GM21381 (cell line): Measurements from ENCODE around the gene PLEKHB2.
"Not testable (repeated sequence)": the region's sequence is repeated elsewhere in the genome, so short reads cannot be mapped to it uniquely, and the experiment has no call there.

Experiments used
- ATAC-seq: cut with Tn5 transposase; IDR thresholded peaks from one replicate; pipeline ENCODE4 v1.9.1; 2021; ENCODE audit warnings: mild to moderate bottlenecking, moderate library complexity; ENCODE audit not compliant: unreplicated experiment

The PLEKHB2 gene

DNA sequence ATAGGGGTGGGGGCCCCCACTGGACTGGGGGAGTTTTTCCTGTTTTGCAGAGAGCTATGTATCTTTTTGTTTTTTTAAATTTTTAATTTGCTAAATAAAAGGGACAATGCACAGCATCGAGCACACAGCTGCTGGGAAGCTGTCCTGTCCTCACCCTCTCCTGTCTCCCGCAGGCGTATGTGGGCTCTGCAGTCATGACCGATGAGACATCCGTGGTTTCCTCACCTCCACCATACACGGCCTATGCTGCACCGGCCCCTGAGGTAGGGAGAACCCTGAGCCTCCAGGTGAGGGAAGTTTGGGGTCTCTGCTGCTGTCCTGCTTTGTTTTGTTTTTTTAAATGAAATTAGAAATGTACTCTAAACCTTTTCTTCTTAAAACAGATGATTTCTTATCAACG is 27.6 kb downstream of the PLEKHB2 start:
- ATAC-seq, result no peak

DNA sequence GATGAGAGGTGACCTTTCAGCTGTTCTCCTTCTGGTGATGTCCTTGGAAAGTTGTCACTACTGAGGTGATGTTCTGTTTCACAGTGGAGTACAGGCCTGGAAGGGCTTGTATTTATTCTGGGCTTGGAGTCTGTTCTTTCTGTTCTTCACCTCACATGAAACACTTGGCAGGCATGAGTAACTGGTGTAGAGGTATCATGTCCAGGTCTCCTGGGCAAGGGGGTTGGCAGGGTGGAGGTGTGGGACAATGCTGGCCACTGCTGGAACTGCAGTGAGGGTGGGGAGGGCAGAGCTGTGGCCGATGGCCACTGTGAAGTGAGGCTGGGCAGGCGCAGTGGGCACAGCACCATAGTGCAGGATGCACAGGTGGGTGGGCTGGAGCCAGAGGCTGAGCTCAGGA is 35.4 kb downstream of the PLEKHB2 start:
- ATAC-seq, result no peak

DNA sequence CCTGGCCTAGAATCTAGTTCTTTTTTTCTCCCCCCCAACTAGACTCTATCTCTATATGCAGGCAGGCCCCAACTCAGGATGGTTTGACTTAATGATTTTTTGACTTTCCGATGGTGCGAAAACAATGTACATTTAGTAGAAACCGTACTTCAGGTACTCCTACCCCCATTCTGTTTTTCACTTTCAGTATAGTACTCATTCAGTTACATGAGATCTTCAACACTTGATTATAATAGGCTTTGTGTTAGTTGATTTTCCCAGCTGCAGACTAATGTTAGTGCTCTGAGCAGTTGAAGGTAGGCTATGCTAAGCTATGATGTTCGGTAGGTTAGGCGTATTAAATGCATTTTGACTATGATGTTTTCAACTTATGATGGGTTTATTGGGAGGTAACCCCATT is 37.7 kb downstream of the PLEKHB2 start:
- no peak for ATAC-seq

DNA sequence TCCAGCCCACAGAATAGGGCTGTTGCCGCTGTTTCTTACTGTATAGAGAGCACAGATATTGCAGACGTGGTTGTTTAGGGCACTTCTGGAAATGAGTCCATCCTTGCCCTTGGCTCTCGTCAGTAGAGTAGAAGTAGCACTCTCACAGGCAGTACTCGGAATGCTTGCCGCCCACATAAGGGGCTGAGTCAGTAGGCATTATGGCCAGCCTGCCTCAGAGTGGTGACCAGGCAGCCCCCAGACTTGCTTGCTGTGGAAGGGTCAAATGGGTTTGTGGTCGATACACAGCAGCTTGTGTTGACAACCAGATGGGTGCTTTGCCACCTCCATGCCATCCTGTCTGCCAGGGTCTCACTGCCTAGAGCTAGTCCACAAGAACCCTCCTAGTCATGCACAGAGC is 38.7 kb downstream of the PLEKHB2 start:
- ATAC-seq, result no peak

DNA sequence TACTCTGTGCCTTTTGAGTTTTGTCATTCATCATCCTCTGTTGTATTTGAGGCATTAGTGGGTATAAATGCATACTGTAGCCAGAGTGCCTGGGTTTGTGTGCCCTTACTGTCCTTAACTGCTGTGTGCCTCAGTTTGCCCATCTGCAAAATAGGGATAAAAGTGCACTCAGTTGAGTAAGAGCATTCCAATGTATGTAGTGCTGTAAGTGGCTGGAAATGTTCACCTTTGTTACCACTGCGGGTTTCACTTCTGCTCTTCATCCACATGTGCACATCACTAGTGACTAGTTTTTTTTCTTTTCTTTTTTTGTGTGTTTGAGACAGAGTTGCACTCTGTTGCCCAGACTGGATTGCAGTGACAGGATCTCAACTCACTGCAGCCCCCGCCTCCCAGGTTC is 39.9 kb downstream of the PLEKHB2 start:
- no peak for ATAC-seq

DNA sequence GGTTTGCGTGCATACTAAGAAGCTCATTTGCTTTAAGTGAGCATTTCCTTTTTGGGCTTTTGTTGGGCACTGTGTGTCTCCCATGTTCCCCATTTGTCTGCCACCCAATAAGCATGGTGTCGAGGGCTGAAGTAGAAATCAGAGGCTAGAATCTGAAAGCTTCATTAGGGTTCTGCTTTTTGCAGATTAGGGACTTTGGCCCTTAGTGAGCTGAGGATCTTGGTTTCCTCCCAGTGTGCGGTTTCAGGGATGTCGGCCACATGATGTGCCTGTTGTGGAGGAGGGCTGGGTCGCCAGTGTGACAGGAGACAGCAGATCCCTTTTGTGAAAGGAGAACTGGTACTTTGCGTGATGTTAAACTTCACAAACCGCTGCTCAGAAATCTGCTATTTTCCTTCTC is 41.1 kb downstream of the PLEKHB2 start:
- ATAC-seq, result no peak

DNA sequence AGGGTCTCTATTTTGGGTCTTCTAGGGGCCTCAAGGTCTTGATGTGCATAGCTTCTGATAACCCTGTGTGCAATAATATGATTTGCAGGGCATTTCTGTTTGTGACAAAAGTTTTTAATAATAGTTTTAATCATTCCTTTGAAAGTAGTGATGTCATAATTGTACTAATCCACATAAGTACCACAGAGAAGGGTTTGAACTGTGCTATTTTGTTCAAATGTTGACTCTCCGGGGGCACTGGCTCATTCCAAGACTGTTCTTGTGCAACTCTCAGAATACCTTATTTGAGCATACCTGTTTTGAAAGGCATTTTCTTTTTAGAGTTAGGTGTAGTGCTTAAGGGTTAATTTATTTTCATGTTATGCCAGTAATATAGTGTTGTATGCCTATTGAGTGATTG is 41.6 kb downstream of the PLEKHB2 start:
- no peak for ATAC-seq

DNA sequence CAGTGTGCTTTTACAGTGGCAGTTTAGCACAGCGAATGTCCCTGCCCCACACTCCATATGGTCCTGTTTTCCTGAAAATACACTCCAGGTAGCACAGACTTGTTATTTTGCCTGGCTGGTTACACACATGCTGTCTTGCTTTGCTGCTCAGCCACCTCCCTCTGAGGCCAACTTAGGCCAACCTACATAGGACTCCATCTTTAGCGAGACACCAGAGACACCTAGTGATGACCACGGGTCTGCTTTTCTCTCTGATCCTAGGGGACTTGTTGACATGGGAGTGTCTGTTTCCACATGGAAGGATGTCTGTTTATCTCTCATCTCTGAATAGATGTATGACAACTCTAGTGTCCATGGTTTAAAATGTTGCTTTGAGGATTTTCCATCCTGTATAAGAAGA is 43.3 kb downstream of the PLEKHB2 start:
- ATAC-seq, result no peak

DNA sequence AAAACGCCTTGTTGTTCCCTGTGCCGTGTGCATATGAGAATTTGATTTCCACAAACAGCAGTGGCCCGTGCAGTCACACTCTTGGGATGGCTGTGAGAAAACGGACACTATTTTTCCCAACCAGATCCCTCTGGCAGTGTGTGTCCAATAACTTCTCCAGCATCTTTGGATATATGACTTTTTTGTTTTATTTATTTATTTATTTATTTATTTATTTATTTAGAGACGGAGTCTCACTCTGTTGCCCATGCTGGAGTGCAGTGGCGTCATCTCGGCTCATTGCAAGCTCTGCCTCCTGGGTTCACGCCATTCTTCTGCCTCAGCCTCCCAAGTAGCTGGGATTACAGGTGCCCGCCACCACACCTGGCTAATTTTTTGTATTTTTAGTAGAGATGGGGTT is 45.0 kb downstream of the PLEKHB2 start:
- not testable (repeated sequence) for ATAC-seq

DNA sequence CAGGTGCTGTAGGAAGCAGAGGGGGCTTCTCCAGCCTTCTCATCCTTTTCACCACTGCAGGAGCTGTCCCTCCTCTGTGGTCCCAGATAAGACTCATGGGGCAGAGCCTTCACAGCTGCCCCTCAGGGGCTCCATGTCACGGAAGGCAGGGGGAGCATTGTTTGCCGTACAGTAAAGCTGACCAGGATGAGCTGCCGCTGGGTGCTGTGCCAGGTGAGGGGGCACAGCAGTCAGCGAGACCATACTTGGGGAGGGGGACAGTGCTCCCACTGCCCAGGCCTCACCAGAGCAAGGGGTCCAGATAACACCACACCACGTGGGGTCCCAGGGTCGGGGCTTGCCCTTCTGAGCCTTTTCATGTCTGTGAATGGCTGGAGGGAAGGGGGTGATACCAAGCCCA is 46.3 kb downstream of the PLEKHB2 start:
- ATAC-seq, result no peak

DNA sequence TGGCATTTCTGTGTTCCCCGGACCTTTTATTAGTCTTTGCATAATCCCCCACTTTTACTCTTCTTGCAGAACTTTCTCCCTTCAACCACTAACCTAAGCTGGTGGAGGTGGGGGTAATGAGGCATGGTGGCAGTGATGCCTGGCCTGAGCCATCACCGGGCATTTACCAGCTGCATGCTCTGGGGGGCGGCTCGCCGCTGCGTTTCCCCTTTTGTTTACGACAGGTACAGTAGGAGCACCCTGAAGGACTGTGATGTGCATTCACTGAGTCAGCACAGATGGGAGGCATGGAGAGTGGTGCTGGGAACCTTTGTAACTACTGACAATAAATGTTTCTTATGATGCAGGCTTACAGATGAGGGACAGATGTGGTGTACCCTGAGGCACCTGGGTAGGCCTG is 46.9 kb downstream of the PLEKHB2 start:
- no peak for ATAC-seq

DNA sequence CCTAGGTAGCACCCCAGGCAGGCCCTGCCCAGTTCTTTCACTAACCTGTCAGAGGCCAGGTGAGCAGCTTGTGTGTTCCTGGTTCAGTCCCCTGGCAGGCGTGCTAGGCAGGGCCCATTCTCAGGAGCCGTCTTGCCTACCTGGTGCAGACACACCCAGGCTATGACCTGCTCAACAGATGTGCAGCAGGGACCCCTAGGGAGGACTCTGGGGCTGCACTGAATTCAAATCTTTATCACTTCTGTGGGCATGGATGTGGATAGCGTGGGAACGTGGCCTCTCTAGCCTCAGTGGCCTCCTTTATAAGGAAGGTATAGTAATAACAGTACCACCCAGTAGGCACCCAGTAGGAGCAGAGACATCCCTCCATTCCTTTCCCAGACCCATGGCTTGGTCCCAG is 48.4 kb downstream of the PLEKHB2 start:
- ATAC-seq, result peak; percentile 4

DNA sequence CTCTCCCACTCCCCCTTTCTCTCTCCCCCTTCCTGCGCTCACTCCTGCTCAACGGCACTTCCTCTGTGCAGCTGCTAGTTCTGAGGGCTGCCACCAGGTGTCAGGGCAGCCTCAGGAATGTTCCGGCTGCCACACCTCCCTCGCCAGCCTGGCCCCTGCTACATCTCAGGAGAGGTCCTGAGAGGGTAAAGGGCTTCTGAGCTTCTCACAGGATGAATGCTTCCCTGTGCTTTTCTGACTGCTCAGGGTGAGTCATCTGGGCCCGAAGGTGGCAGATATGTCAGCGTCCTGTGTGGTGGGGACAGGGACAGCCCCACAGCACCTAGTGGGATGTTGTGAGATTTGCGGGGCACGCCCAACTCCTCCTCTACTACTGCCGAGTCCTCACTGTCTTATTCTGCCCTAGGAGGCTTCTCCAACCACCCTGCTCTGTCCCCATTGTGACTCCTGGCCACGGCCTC is 49.0 kb downstream of the PLEKHB2 start:
- ATAC-seq, result peak; percentile 92

DNA sequence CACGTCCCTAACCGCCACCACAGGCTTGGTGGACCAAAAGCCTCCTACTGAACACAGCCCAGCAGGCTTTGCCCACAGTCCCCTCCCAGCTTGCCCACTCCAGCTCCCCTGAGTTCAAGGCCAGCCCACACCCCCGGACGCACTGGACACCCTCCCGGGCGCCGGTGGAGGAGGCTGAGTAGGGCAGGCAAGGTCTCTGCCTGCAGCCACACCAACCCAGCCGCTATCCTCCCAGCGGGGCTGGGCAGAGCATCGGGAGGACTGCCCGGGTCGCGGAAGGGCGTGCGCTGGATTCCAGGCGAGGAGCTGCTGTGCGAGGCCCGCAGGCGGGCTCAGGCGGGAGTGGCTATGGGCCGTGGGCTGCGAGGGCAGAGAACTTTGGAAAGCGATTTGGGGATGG is 49.5 kb downstream of the PLEKHB2 start:
- no peak for ATAC-seq

DNA sequence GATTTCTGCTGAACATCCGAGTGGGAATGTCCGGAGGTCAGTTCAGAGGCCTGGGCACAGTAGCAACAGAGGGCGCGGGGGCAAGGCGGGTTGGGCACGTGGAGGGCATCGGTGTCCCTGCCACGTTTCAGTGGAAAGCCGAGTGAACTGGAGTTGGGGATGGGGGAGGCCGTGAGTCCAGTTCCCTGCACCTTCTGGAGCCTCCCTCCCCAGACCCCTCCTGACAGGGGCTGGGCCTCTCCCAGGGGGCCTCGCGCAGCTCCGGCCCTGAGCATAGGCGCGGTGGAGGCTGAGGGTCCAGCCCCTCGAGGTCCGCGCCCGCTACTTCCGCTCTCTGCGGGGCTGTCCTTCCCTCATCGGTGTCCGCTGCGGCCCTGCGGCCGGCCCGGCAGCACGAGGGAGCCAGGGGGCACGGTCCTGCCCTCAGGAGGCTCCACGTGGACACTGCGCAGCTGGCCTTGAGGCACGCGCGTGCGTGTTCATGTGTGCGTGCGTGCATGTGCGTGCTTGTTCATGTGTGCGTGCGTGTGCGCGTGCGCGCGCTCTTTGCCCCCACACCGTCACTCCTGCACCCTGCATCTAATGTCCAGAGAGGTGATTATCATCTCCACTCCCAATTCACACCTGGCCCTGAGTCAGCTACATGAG is 50.2 kb downstream of the PLEKHB2 start:
- no peak for ATAC-seq

DNA sequence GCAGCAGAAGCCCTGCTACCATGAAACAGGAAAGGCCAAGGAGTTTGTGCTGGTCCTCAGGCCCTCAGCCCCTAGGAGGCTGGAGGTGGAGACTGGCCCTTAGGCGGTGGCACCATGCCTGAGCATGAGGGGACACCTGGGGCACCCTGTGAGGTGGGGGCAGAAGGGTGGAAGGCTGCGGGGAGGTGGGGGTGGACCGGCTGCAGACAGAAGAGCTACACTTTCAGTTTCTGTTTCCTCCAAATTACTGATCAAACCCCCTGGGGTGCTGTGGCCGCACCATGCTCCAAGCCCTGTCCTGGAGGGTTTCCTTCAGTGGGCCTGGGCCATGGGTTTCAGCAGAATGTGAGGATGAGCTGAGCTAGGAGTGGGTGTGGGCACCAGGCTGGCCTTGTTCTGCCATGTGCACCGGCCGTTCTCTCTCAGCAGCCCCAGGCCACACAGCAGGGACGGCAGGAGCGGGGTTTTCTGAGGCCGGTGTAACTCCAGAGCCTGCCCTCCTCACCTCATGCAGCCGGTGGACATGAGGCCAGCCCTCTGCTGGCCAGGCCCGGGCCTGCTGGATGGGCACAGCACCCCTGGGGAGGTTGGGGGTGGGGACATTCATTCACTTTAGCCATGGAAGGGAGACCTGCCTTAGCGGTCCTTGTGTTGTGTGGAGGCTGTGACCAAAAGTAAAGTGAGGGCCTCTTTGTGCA is 51.5 kb downstream of the PLEKHB2 start:
- no peak for ATAC-seq

DNA sequence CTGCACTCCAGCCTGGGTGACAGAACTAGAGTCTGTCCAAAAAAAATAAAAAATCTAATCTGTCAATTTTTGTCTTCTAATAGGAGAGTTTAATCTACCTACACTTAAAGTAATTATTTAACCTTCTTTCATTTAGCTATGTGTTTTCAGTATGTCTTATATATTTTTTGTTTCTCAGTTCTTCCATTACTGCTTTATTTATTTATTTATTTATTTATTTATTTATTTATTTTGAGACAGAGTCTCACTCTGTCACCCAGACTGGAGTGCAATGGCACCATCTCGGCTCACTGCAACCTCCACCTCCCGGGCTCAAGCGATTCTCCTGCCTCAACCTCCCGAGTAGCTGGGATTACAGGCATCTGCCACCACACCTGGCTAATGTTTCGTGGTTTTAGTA is 60.4 kb downstream of the PLEKHB2 start:
- ATAC-seq, result not testable (repeated sequence)

DNA sequence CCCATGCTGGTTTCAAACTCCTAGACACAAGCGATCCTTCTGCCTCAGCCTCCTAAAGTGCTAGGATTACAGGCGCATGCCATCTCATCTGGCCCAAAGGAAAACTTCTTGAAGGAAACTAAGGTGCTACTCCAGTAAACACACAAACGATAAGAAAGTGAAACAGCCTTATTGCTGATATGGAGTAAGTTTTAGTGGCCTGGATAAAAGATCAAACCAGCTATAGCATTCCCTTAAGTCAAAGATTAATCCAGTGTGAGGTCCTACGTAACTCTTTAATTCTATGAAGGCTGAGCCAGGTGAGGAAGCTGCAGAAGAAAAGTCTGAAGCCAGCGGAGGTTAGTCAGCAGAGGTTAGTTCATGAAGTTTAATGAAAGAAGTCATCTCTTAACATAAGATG is 63.4 kb downstream of the PLEKHB2 start:
- no peak for ATAC-seq

DNA sequence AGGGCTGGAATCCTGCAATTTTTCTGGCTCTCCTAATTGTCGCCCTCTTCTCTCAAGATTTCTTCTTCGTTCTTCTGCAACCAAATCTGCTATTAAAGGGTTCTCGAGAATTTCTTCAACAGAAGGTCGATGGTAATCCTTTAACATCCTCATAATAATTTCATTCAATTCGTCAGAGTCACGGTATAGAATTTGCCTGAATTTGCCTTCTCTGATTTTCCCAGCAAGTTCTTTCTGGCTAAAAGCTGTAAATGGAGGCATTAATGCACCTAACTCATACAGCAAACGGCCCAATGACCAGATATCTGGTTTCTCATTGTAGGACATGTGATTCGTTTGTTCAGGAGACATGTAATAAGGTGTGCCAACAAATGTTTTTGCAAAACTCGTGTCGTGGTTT is 72.9 kb downstream of the PLEKHB2 start:
- ATAC-seq, result not testable (repeated sequence)

DNA sequence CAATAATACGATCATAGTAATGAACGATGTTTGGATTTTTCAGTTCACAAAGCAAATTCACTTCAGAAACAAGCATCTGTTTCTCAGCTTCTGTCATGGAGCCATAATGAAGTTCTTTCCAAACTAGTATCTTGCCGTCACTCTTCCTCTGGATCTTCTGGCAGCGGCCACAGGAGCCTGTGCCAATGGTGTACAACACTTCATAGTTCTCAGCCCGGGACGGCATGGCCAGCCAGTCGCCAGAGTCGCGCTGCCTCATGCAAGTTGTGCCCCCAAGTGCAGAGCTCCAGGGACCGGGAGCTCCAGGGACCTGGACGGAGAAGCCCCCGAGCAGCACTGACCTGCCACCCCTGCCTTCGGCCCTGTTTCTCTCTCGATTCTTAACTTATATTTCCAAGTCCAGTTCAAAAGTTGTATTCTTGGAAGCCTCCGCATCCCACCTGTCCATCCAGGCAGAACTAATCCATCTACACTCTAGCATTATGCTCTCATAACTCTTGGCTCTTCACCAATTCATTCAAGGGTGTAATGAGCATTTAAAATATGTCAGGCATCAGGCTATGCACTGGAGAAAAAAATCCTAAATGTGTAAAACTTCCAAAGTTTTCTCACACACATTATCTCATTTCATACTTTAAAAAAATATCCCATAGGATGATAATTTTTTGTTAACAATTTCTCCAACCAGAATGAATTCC is 73.7 kb downstream of the PLEKHB2 start:
- ATAC-seq, result not testable (repeated sequence)

DNA sequence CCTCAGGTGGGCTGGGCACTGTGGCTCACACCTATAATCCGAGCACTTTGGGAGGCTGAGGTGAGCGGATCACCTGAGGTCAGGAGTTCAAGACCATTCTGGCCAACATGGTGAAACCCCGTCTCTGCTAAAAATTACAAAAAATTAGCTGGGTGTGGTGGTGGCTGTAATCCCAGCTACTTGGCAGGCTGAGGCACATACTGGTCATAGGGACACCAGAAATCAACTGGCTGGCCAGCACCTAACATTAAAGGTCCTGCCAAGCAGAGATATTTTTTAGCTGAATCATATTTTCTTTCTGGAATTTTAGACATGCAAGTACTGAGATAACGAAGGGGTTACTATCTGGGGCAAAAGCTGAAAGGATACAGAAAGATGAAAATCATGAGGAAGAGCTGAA is 76.3 kb downstream of the PLEKHB2 start:
- ATAC-seq, result not testable (repeated sequence)

DNA sequence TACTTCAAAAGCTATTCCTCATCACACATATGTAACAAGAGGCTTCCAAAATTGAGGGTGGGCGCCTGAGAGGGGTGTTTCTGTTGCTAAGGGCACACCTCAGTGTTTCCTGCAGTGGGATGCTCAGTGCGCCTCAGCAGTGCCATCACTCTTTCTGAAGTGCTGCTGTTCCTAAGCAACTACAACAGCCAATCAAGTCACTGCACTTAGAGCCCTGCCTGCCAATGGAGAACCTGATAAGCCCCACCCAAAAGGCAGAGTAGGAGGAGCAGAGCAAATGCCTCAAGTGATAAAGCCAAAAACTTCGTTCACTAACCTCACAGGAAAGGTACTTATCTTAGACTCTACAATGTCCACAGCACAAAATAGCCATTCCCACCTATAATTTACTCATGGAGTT is 88.3 kb downstream of the PLEKHB2 start:
- ATAC-seq, result not testable (repeated sequence)
